Hematopoietic multipotent progenitor cell treated with erythropoietin and hydrocortisone succinate and interleukin-3 and kit ligand, for 8 days (in vitro differentiated cells): Measurements from ENCODE around the gene SOD1.
"Not testable (repeated sequence)": the region's sequence is repeated elsewhere in the genome, so short reads cannot be mapped to it uniquely, and the experiment has no call there.

Experiments used
- DNase-seq: peaks from one replicate; pipeline ENCODE4 v3.0.0-alpha.2; 2015

SOD1 gene

GRCh38 chr21:31656199-31657095 is 3.0 kb upstream of the SOD1 start:
- no peak for DNase-seq

GRCh38 chr21:31658053-31658452 is 1.4 kb upstream of the SOD1 start:
- DNase-seq, result peak; percentile 37

DNA sequence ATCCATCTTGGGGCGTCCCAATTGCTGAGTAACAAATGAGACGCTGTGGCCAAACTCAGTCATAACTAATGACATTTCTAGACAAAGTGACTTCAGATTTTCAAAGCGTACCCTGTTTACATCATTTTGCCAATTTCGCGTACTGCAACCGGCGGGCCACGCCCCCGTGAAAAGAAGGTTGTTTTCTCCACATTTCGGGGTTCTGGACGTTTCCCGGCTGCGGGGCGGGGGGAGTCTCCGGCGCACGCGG is 282 bp upstream of the SOD1 start:
- no peak for DNase-seq

DNA sequence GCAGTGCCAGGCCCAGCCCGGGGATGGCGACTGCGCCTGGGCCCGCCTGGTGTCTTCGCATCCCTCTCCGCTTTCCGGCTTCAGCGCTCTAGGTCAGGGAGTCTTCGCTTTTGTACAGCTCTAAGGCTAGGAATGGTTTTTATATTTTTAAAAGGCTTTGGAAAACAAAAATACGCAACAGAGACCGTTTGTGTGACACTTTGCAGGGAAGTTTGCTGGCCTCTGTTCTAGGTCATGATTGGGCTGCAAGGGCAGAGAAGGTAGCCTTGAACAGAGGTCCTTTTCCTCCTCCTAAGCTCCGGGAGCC is 719 bp downstream of the SOD1 start:
- DNase-seq, result peak; percentile 42

DNA sequence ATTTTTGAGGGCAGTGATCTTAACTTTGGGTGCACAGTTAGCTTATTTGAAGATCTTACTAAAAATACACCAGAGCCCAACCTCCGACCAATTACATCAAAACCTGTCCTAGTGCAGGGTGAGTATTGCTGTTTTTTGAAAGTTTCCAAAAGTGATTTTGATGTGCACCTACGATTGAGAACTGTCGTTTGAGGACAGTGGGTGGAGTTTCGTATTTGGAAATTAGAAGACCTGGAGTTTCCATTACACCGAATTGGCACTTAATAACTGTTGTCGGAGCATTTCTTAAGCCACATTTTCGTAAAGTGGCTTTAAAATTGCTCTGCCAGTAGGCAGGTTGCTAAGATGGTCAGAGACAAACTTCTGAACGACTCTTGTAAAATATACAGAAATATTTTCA is 1.1 kb downstream of the SOD1 start:
- DNase-seq, result peak; percentile 27

DNA sequence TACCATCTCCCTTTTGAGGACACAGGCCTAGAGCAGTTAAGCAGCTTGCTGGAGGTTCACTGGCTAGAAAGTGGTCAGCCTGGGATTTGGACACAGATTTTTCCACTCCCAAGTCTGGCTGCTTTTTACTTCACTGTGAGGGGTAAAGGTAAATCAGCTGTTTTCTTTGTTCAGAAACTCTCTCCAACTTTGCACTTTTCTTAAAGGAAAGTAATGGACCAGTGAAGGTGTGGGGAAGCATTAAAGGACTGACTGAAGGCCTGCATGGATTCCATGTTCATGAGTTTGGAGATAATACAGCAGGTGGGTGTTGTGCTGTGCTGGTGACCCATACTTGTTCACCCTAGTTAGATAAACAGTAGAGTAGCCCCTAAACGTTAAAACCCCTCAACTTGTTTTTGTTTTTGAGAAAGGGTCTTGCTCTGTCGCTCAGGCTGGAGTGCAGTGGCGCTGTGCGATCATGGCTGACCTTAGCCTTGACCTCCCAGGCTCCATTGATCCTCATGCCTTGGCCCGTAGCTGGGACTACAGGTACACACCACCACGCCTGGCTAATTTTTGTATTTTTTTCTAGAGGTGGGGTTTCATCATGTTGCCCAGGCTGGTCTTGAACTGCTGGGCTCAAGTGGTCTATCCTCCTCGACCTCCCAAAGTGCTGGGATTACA is 4.2 kb downstream of the SOD1 start:
- DNase-seq, result no peak

GRCh38 chr21:31665397-31665796 is 5.9 kb downstream of the SOD1 start:
- DNase-seq, result no peak

DNA sequence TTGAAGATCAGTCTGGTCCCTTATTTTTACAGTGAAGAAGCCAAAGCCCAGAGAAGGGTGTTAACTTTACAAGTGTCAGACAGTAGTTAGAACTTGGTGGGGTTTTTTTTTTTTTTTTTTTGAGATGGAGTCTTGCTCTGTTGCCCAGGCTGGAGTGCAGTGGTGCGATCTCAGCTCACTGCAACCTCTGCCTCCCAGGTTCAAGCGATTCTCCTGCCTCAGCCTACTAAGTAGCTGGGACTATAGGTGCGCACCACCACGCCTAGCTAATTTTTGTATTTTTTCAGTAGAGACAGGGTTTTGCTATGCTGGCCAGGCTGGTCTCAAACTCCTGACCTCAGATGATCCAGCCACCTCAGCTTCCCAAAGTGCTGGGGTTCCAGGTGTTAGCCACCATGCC is 6.4 kb downstream of the SOD1 start:
- DNase-seq, result not testable (repeated sequence)

- no peak for DNase-seq
Measured at GRCh38 chr21:31666445-31667010, 7.0 kb downstream of the SOD1 start.

DNA sequence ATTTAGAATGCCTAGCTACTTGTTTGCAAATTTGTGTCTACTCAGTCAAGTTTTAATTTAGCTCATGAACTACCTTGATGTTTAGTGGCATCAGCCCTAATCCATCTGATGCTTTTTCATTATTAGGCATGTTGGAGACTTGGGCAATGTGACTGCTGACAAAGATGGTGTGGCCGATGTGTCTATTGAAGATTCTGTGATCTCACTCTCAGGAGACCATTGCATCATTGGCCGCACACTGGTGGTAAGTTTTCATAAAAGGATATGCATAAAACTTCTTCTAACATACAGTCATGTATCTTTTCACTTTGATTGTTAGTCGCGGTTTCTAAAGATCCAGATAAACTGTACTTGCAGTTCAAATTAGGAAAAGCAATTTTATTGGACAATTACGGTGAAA is 7.6 kb downstream of the SOD1 start:
- no peak for DNase-seq

DNA sequence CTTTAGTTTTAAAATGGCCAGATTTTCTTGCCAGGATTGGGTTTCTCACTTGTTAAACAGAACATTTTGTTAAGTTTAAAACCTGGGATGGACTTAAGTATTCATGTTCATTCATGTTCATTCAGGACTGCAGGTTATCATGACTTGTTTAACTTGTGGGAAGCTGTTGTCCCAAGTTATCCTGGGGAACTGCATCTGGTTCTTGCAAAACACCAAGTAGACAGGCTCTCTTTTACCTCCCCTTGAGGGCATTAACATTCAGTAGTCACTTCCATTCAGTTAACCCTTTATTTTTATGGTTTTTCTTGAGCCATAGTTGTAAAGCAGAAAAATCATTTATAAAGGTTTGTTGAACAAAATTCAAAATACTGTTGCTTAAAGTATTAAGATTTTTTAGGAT is 8.1 kb downstream of the SOD1 start:
- no peak for DNase-seq

GRCh38 chr21:31668651-31669491 is 9.4 kb downstream of the SOD1 start:
- no peak for DNase-seq

- no peak for DNase-seq
Measured at GRCh38 chr21:31670070-31670469, 10.6 kb downstream of the SOD1 start.

DNA sequence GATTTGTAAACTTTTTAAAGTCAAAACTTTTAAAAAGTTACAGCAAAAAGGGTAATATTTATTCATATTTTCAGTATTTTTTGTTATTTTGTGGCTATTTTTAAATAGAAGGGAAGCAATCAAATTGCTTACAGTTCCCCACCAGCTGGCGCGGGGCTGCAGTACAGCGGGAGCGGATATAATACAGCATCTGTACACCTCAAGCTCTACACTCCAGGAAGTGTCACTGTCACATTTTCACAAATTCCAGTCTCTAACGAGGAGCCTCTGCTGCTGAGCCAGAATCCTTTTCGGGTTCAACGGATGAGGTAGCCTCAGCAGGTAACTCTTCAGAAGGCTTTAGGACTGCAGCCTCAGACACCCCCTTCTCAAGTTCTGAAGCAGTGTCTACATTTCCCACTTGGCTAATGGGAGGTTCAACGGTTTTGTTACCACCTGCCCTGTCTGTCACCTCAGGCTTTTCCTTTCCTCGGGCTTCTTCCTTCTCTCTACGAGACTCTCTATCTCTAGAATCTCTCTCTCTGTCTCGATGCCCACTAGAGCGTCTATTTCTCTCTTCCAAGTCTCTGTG is 11.7 kb downstream of the SOD1 start:
- DNase-seq, result no peak

DNA sequence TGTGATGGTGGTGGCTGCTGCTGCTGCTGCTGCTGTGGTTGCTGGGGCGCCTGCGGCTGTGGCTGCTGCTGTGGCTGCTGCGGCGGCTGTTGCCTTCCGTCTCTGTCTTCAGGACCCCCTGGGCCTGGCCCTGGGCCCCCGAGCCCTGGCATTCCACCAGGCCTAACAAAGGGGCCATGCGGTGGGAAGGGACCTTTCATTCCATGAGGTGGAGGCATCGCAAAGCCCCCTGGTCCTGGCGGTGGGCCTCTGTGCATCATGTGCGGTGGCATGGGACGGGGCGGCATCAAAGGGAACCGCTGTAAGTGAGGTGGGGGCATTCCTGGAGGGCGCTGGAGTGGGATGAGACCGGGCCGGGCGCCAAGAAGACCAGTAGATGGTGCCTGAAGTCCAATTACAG is 12.4 kb downstream of the SOD1 start:
- no peak for DNase-seq

GRCh38 chr21:31673321-31673912 is 13.9 kb downstream of the SOD1 start:
- DNase-seq, result no peak

GRCh38 chr21:31675318-31675717 is 15.8 kb downstream of the SOD1 start:
- no peak for DNase-seq

DNA sequence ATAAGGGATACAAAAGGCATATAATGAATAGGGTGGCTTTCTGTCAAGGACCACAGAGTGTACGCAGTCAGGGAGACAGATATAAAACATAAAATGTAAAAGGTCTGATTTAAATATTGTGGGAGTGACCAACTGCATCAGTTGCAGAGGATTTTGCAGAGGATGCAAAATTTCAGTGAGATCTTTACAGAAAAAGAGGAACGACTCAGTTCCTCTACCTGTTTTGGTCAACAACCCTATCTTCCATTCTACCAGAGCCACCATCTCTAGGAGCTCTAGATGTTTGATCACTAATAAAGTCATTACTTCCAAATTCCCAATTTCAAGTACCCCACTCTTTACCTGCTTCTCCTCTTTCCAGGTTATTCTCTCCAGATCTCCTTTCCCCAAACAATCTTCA is 16.5 kb downstream of the SOD1 start:
- DNase-seq, result no peak

GRCh38 chr21:31677047-31677446 is 17.6 kb downstream of the SOD1 start:
- no peak for DNase-seq

- DNase-seq, result no peak
Measured at GRCh38 chr21:31678478-31678877, 19.0 kb downstream of the SOD1 start.

GRCh38 chr21:31682620-31683019 is 23.1 kb downstream of the SOD1 start:
- no peak for DNase-seq

DNA sequence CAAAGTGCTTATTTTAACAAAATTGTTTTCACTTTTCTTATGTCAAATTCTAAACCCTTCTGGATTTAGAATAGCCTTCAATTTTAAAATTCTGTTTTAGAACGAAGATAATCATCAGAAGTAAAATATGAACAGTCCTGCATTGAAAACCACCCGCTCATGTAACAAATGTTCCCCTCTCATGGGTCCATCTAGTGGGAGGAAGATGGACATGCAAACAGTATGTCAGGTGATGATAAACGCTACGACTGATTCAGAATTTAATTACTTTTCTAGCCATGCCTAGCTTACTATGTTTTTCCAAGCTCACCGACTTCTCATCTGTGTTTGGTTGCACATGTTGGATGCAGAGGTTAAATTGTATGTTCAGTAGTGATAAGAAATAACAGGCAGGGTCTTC is 23.5 kb downstream of the SOD1 start:
- no peak for DNase-seq

DNA sequence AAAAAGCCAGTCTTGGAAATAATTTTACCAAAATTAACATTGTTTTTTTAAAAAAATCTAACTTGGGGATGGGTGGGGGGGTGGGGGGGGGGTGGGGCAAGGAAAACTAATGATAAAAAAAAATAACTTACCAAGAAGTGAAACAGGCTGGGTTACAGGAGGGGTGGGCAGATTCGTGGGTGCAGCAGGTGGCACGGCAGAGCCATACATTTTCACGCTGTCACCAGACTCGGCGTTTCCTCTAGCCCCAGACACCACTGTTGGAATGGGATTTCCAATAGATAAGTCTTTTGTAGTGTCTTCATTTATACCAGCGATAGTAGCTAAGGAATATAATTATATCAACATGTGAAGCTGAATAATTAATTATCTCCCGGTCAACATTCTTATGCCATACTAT is 25.4 kb downstream of the SOD1 start:
- DNase-seq, result no peak
